GM12878 (cell line): Measurements from ENCODE around the gene ZNF417. TPM values are rescaled to one million over a fixed set of nuclear protein-coding genes. Genes with fewer than 3 reads are reported as not detected.

Experiments
- ATF7 ChIP-seq: fragments of 450-650 bp; IDR thresholded peaks from 2 replicates; pipeline ENCODE4 v1.6.1; 2016; ENCODE audit warnings: low read depth, mild to moderate bottlenecking
- CREM ChIP-seq: IDR thresholded peaks from 2 replicates; pipeline ENCODE4 v1.6.1; 2014; ENCODE audit warnings: antibody characterized with exemption, low read depth
- HDAC2 ChIP-seq: fragments of 200-600 bp; sonication (generic); IDR thresholded peaks from 2 replicates; pipeline ENCODE4 v1.6.1; 2017
- JUND ChIP-seq: IDR thresholded peaks from 2 replicates; pipeline ENCODE4 v1.6.1; 2012; ENCODE audit warnings: low read depth, mild to moderate bottlenecking, low read length, improper control_type of control experiment, moderate library complexity
- KAT2A ChIP-seq: conservative IDR thresholded peaks from 2 replicates; pipeline ENCODE4 v1.6.1; 2011; ENCODE audit warnings: low read depth, low read length; ENCODE audit not compliant: control insufficient read depth
- MEF2A ChIP-seq: IDR thresholded peaks from 2 replicates; pipeline ENCODE4 v1.6.1; 2011; ENCODE audit warnings: low read depth, mild to moderate bottlenecking, low read length, moderate library complexity; ENCODE audit not compliant: insufficient read depth
- RBBP5 ChIP-seq: fragments of 200-600 bp; sonication (generic); conservative IDR thresholded peaks from 2 replicates; pipeline ENCODE4 v1.6.1; 2016
- SMARCA5 ChIP-seq: fragments of 450-650 bp; IDR thresholded peaks from 2 replicates; pipeline ENCODE4 v1.6.1; 2017; ENCODE audit warnings: mild to moderate bottlenecking
- SMC3 ChIP-seq: IDR thresholded peaks from 2 replicates; pipeline ENCODE4 v1.6.1; 2011; ENCODE audit warnings: low read length, improper control_type of control experiment, borderline replicate concordance
- YY1 ChIP-seq: IDR thresholded peaks from 2 replicates; pipeline ENCODE4 v1.6.1; 2011; ENCODE audit warnings: low read depth, mild to moderate bottlenecking, low read length
- ZSCAN29 ChIP-seq: fragments of 450-650 bp; IDR thresholded peaks from 2 replicates; pipeline ENCODE4 v1.6.1; 2017; ENCODE audit warnings: mild to moderate bottlenecking, moderate library complexity
- ZZZ3 ChIP-seq: IDR thresholded peaks from 2 replicates; pipeline ENCODE4 v1.6.1; 2011; ENCODE audit warnings: low read depth; ENCODE audit not compliant: control insufficient read depth, insufficient read length
- polyA plus RNA-seq, 11 experiments: library from polyadenylated mRNA; depleted of rRNA in 4 of 11; unstranded in 6 of 11; stranded (reverse) in 5 of 11; fragments of >200 nt; fragmentation: Nextera tagmentation in 4 of 11; fragmentation: Illumina TruSeq in 1 of 11; extraction: Ambion mirVana in 4 of 11; extraction: Trizol in 1 of 11; gene quantifications; 1 replicate in 1 of 11; 2 replicates in 10 of 11; pipeline versions ENCODE4 v1.2.1 to v1.2.3, GENCODE V29; 2011 to 2016; ENCODE audit warnings: inconsistent platforms in 2 of 11, missing spikeins in 2 of 11, low read depth in 1 of 11
- total RNA-seq, 4 experiments: library from RNA; depleted of rRNA in 3 of 4; stranded (reverse); fragments of >200 nt in 3 of 4; fragmentation: Illumina TruSeq in 1 of 4; extraction: Trizol in 1 of 4; gene quantifications; 2 replicates each; pipeline versions ENCODE4 v1.2.1 to v1.2.3, GENCODE V29; 2013 to 2021
- TF ChIP-seq, protein P1 (sequence below): fragments of 450-650 bp; IDR thresholded peaks from 2 replicates; pipeline ENCODE4 v1.6.1; 2018; ENCODE audit warnings: mild to moderate bottlenecking, low read depth, moderate library complexity; ENCODE audit not compliant: partially characterized antibody
- TF ChIP-seq, protein P2 (sequence below): fragments of 450-650 bp; IDR thresholded peaks from 2 replicates; pipeline ENCODE4 v1.6.1; 2017; ENCODE audit warnings: low read depth, mild to moderate bottlenecking, moderate library complexity
- TF ChIP-seq, protein P3 (sequence below): fragments of 450-650 bp; IDR thresholded peaks from 2 replicates; pipeline ENCODE4 v1.6.1; 2017; ENCODE audit warnings: borderline replicate concordance
- TF ChIP-seq, protein P4 (sequence below): IDR thresholded peaks from 2 replicates; pipeline ENCODE4 v1.6.1; 2012; ENCODE audit warnings: mild to moderate bottlenecking, low read depth, low read length
- TF ChIP-seq, protein P5 (sequence below): fragments of 450-650 bp; IDR thresholded peaks from 2 replicates; pipeline ENCODE4 v1.6.1; 2017; ENCODE audit warnings: mild to moderate bottlenecking, moderate library complexity

The ZNF417 gene
- total and polyA plus RNA-seq, 10 of the 15 experiments (the other 5 are each of a cell fraction or from before 2014, with no cell fraction given) = 1.3 to 13.6 (median 6.5) TPM

DNA sequence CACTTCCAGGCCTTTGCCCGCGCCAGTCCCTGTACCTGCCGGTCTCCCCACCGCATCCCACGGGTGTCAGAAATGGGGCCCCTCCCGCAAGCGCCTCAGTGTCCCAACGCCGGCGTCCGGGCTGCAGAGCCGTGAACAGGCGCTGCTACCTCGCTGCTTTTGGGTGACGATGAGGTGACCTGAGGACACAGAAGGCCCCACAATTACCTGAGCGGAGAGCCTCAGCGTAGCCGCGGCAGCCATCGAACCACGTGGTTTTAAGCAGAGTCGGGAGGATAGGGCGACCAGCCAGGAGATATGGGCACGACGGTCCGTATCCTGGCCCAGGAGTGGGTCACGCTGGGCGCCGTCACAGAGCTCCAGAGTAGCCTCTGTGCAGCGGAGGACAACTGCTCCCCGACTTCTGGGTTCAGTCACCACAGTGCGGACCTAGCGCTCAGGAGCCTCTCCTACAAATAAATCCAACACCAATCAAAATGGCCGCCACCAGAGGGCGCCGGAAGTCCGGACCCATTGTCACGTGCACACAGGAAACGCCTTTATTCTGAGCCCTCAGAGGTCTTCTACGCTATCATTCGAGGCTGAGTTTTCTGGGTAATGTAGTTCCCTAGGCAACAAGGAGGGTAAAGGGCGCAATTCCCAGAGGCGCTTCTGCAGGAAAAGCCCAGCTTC is 27.7 kb downstream of the ZNF417 start, which contains the start of gene ZNF814 (continued):
- TF ChIP-seq, protein P1, sequence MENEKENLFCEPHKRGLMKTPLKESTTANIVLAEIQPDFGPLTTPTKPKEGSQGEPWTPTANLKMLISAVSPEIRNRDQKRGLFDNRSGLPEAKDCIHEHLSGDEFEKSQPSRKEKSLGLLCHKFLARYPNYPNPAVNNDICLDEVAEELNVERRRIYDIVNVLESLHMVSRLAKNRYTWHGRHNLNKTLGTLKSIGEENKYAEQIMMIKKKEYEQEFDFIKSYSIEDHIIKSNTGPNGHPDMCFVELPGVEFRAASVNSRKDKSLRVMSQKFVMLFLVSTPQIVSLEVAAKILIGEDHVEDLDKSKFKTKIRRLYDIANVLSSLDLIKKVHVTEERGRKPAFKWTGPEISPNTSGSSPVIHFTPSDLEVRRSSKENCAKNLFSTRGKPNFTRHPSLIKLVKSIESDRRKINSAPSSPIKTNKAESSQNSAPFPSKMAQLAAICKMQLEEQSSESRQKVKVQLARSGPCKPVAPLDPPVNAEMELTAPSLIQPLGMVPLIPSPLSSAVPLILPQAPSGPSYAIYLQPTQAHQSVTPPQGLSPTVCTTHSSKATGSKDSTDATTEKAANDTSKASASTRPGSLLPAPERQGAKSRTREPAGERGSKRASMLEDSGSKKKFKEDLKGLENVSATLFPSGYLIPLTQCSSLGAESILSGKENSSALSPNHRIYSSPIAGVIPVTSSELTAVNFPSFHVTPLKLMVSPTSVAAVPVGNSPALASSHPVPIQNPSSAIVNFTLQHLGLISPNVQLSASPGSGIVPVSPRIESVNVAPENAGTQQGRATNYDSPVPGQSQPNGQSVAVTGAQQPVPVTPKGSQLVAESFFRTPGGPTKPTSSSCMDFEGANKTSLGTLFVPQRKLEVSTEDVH = peak; percentile 79
- TF ChIP-seq YY1 (peak; percentile 97), MEF2A (no peak), SMC3 (no peak), CREM (peak; percentile 81), ZZZ3 (no peak), RBBP5 (no peak), ATF7 (no peak), HDAC2 (no peak), JUND (no peak), SMARCA5 (peak; percentile 61; the same call in 1 of the 2 replicates), ZSCAN29 (no peak), KAT2A (no peak)
- TF ChIP-seq, protein P2, sequence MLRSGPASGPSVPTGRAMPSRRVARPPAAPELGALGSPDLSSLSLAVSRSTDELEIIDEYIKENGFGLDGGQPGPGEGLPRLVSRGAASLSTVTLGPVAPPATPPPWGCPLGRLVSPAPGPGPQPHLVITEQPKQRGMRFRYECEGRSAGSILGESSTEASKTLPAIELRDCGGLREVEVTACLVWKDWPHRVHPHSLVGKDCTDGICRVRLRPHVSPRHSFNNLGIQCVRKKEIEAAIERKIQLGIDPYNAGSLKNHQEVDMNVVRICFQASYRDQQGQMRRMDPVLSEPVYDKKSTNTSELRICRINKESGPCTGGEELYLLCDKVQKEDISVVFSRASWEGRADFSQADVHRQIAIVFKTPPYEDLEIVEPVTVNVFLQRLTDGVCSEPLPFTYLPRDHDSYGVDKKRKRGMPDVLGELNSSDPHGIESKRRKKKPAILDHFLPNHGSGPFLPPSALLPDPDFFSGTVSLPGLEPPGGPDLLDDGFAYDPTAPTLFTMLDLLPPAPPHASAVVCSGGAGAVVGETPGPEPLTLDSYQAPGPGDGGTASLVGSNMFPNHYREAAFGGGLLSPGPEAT = peak; percentile 68
- TF ChIP-seq, protein P3, sequence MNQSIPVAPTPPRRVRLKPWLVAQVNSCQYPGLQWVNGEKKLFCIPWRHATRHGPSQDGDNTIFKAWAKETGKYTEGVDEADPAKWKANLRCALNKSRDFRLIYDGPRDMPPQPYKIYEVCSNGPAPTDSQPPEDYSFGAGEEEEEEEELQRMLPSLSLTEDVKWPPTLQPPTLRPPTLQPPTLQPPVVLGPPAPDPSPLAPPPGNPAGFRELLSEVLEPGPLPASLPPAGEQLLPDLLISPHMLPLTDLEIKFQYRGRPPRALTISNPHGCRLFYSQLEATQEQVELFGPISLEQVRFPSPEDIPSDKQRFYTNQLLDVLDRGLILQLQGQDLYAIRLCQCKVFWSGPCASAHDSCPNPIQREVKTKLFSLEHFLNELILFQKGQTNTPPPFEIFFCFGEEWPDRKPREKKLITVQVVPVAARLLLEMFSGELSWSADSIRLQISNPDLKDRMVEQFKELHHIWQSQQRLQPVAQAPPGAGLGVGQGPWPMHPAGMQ = no peak
- TF ChIP-seq, protein P4, sequence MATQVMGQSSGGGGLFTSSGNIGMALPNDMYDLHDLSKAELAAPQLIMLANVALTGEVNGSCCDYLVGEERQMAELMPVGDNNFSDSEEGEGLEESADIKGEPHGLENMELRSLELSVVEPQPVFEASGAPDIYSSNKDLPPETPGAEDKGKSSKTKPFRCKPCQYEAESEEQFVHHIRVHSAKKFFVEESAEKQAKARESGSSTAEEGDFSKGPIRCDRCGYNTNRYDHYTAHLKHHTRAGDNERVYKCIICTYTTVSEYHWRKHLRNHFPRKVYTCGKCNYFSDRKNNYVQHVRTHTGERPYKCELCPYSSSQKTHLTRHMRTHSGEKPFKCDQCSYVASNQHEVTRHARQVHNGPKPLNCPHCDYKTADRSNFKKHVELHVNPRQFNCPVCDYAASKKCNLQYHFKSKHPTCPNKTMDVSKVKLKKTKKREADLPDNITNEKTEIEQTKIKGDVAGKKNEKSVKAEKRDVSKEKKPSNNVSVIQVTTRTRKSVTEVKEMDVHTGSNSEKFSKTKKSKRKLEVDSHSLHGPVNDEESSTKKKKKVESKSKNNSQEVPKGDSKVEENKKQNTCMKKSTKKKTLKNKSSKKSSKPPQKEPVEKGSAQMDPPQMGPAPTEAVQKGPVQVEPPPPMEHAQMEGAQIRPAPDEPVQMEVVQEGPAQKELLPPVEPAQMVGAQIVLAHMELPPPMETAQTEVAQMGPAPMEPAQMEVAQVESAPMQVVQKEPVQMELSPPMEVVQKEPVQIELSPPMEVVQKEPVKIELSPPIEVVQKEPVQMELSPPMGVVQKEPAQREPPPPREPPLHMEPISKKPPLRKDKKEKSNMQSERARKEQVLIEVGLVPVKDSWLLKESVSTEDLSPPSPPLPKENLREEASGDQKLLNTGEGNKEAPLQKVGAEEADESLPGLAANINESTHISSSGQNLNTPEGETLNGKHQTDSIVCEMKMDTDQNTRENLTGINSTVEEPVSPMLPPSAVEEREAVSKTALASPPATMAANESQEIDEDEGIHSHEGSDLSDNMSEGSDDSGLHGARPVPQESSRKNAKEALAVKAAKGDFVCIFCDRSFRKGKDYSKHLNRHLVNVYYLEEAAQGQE = no peak
- TF ChIP-seq, protein P5, sequence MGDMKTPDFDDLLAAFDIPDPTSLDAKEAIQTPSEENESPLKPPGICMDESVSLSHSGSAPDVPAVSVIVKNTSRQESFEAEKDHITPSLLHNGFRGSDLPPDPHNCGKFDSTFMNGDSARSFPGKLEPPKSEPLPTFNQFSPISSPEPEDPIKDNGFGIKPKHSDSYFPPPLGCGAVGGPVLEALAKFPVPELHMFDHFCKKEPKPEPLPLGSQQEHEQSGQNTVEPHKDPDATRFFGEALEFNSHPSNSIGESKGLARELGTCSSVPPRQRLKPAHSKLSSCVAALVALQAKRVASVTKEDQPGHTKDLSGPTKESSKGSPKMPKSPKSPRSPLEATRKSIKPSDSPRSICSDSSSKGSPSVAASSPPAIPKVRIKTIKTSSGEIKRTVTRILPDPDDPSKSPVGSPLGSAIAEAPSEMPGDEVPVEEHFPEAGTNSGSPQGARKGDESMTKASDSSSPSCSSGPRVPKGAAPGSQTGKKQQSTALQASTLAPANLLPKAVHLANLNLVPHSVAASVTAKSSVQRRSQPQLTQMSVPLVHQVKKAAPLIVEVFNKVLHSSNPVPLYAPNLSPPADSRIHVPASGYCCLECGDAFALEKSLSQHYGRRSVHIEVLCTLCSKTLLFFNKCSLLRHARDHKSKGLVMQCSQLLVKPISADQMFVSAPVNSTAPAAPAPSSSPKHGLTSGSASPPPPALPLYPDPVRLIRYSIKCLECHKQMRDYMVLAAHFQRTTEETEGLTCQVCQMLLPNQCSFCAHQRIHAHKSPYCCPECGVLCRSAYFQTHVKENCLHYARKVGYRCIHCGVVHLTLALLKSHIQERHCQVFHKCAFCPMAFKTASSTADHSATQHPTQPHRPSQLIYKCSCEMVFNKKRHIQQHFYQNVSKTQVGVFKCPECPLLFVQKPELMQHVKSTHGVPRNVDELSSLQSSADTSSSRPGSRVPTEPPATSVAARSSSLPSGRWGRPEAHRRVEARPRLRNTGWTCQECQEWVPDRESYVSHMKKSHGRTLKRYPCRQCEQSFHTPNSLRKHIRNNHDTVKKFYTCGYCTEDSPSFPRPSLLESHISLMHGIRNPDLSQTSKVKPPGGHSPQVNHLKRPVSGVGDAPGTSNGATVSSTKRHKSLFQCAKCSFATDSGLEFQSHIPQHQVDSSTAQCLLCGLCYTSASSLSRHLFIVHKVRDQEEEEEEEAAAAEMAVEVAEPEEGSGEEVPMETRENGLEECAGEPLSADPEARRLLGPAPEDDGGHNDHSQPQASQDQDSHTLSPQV = no peak
